Smooth muscle cell (in vitro differentiated cells): ENCODE measurements around the gene MICALL2. TPM values are rescaled to one million over a fixed set of nuclear protein-coding genes. Genes with fewer than 3 reads are reported as not detected.

Experiments
- DNase-seq: peaks from one replicate; lab custom pipeline; 2025; ENCODE audit not compliant: unreplicated experiment; lab: John Stamatoyannopoulos, UW
- H2AFZ ChIP-seq: fragments of 200-600 bp; sonication (generic); 2 replicates; pipeline ENCODE4 v1.6.0; 2016; ENCODE audit warnings: antibody characterized with exemption, low read depth, mild to moderate bottlenecking
- H3F3A ChIP-seq: fragments of 200-600 bp; sonication (generic); 2 replicates; pipeline ENCODE4 v1.6.0; 2017; ENCODE audit warnings: antibody characterized with exemption, low read depth
- H3K27ac ChIP-seq: fragments of 200-600 bp; sonication (generic); 2 replicates; pipeline ENCODE4 v1.5.1; 2016; ENCODE audit warnings: low read depth, mild to moderate bottlenecking
- H3K27me3 ChIP-seq: fragments of 200-600 bp; sonication (generic); 2 replicates; pipeline ENCODE4 v1.6.1; 2016; ENCODE audit warnings: low read depth, mild to moderate bottlenecking
- H3K36me3 ChIP-seq: fragments of 200-600 bp; sonication (generic); 2 replicates; pipeline ENCODE4 v1.5.1; 2016; ENCODE audit warnings: low read depth
- H3K4me1 ChIP-seq: fragments of 200-600 bp; sonication (generic); 2 replicates; pipeline ENCODE4 v1.5.1; 2016; ENCODE audit warnings: low read depth
- H3K4me2 ChIP-seq: fragments of 200-600 bp; sonication (generic); 2 replicates; pipeline ENCODE4 v1.6.0; 2016; ENCODE audit warnings: mild to moderate bottlenecking
- H3K4me3 ChIP-seq: fragments of 200-600 bp; sonication (generic); 2 replicates; pipeline ENCODE4 v1.5.1; 2016; ENCODE audit warnings: mild to moderate bottlenecking
- H3K79me2 ChIP-seq: fragments of 200-600 bp; sonication (generic); 2 replicates; pipeline ENCODE4 v1.6.0; 2016; ENCODE audit warnings: low read depth, mild to moderate bottlenecking
- H3K9ac ChIP-seq: fragments of 200-600 bp; sonication (generic); 2 replicates; pipeline ENCODE4 v1.6.0; 2016; ENCODE audit warnings: low read depth
- H3K9me3 ChIP-seq: fragments of 200-600 bp; sonication (generic); replicated peaks from 2 replicates; pipeline ENCODE4 v1.5.1; 2016; ENCODE audit warnings: low read depth
- H4K20me1 ChIP-seq: fragments of 200-600 bp; sonication (generic); 2 replicates; pipeline ENCODE4 v1.6.0; 2016; ENCODE audit warnings: low read depth
- CTCF ChIP-seq: fragments of 200-600 bp; sonication (generic); IDR thresholded peaks from 2 replicates; pipeline ENCODE4 v1.5.1; 2017; ENCODE audit warnings: borderline replicate concordance, mild to moderate bottlenecking, antibody characterized with exemption; ENCODE audit not compliant: insufficient read depth, poor library complexity, severe bottlenecking
- WGBS: methylation state at CpG from one replicate; pipeline ENCODE4 v1.1.7; 2016; ENCODE audit warnings: low lambda C conversion rate; 5-methylcytosine and 5-hydroxymethylcytosine counted together
- polyA plus RNA-seq: library from polyadenylated mRNA; unstranded; fragments of >200 nt; fragmentation: Nextera tagmentation; extraction: Ambion mirVana; gene quantifications from 2 replicates; pipeline ENCODE4 v1.2.1, GENCODE V29; 2016
- total RNA-seq: library from RNA; depleted of rRNA; stranded (reverse); fragments of >200 nt; gene quantifications from 2 replicates; pipeline ENCODE4 v1.2.3, GENCODE V29; 2014

The MICALL2 gene
- total and polyA plus RNA-seq, 2 experiments from 2014 or later = 4.2 to 18.9 TPM

GRCh38 chr7:1468643-1469298, 9.5 kb upstream of the MICALL2 start:
- H3K9ac ChIP-seq = no peak overlapping the region
- 94% methylated on average over 19 of the region's 24 CpGs for WGBS

GRCh38 chr7:1468203-1468602, 8.9 kb upstream of the MICALL2 start:
- Histone ChIP-seq H4K20me1 (no peaks in the 10 kb centered on the region), H3F3A (no peaks in the 10 kb centered on the region), H3K79me2 (no peaks in the 10 kb centered on the region), H3K9me3 (no peaks in the 10 kb centered on the region), H3K4me2 (no peak overlapping the region), H3K4me1 (no peaks in the 10 kb centered on the region), H3K9ac (no peak overlapping the region), H3K4me3 (no peak overlapping the region), H2AFZ (no peak overlapping the region), H3K27me3 (no peaks in the 10 kb centered on the region), H3K36me3 (no peaks in the 10 kb centered on the region), H3K27ac (no peak overlapping the region)
- WGBS = 94% methylated on average over 13 of the region's 13 CpGs
- no peak for TF ChIP-seq CTCF
- no peak for DNase-seq

More at GRCh38 chr7:1468643-1469298, 9.5 kb upstream of the MICALL2 start:
- H3K36me3 ChIP-seq = no peaks in the 10 kb centered on the region
- H3K4me3 ChIP-seq = no peak overlapping the region
- no peak for TF ChIP-seq CTCF
- H3F3A ChIP-seq = no peaks in the 10 kb centered on the region
- no peak overlapping the region for H2AFZ ChIP-seq
- no peak overlapping the region for H3K4me2 ChIP-seq
- DNase-seq = no peak
- H3K79me2 ChIP-seq = no peaks in the 10 kb centered on the region
- no peaks in the 10 kb centered on the region for H3K27me3 ChIP-seq
- H4K20me1 ChIP-seq = no peaks in the 10 kb centered on the region
- H3K9me3 ChIP-seq = no peaks in the 10 kb centered on the region
- no peaks in the 10 kb centered on the region for H3K4me1 ChIP-seq
- H3K27ac ChIP-seq = no peak overlapping the region

GRCh38 chr7:1466524-1467271, 7.4 kb upstream of the MICALL2 start:
- H3K9me3 ChIP-seq = no peaks in the 10 kb centered on the region
- H3K27me3 ChIP-seq = no peaks in the 10 kb centered on the region
- no peak for TF ChIP-seq CTCF
- WGBS = 67% methylated on average over 16 of the region's 17 CpGs
- no peak overlapping the region for H3K4me2 ChIP-seq
- peak; percentile 11 for DNase-seq
- H3K9ac ChIP-seq = no peak overlapping the region
- no peaks in the 10 kb centered on the region for H3K79me2 ChIP-seq
- no peak overlapping the region for H2AFZ ChIP-seq
- peaks cover 3% of the 10 kb centered on the region for H3F3A ChIP-seq
- no peak overlapping the region for H3K4me3 ChIP-seq
- H3K27ac ChIP-seq = no peak overlapping the region
- H4K20me1 ChIP-seq = no peaks in the 10 kb centered on the region
- no peaks in the 10 kb centered on the region for H3K36me3 ChIP-seq
- H3K4me1 ChIP-seq = no peaks in the 10 kb centered on the region

GRCh38 chr7:1464694-1465093, 5.4 kb upstream of the MICALL2 start:
- no peak for TF ChIP-seq CTCF
- no peak overlapping the region for H3K9ac ChIP-seq
- H3K4me3 ChIP-seq = no peak overlapping the region
- no peak overlapping the region for H3K27ac ChIP-seq
- 88% methylated on average over 10 of the region's 12 CpGs for WGBS
- no peak overlapping the region for H3K4me2 ChIP-seq
- no peaks in the 10 kb centered on the region for H3K36me3 ChIP-seq
- H3F3A ChIP-seq = peaks cover 3% of the 10 kb centered on the region
- no peaks in the 10 kb centered on the region for H3K27me3 ChIP-seq
- no peaks in the 10 kb centered on the region for H3K9me3 ChIP-seq
- H4K20me1 ChIP-seq = no peaks in the 10 kb centered on the region
- H3K4me1 ChIP-seq = peaks cover 6% of the 10 kb centered on the region
- H3K79me2 ChIP-seq = no peaks in the 10 kb centered on the region
- no peak overlapping the region for H2AFZ ChIP-seq
- DNase-seq = no peak
